ENCODE results near the gene C1orf105. TPM values are rescaled to one million over a fixed set of nuclear protein-coding genes. Genes with fewer than 3 reads are reported as not detected.

C1orf105 gene
- total and polyA plus RNA-seq, 9 donors, result not detected

- no peak for DNase-seq
- H3K4me3 ChIP-seq, result no peak overlapping the region
- no peaks in the 10 kb centered on the region for H3K36me3 ChIP-seq
- 94 to 96% (median 95%) methylated on average over 1 of the region's 1 CpG for WGBS, 3 donors
- no peak overlapping the region for H3K27ac ChIP-seq
- intact Hi-C loops (cut with DNase I), result no loop called here
- no peak for TF ChIP-seq CTCF (IDR thresholded peaks at IDR 0.05)
- no peak for TF ChIP-seq POLR2A (IDR thresholded peaks at IDR 0.05)
- no peak for TF ChIP-seq EP300 (IDR thresholded peaks at IDR 0.05)
- no peaks in the 10 kb centered on the region for H3K27me3 ChIP-seq
- no peaks in the 10 kb centered on the region for H3K4me1 ChIP-seq (ENCODE audit: insufficient read depth)
- no peaks in the 10 kb centered on the region for H3K9me3 ChIP-seq
Observed at GRCh38 chr1:172477741-172478140, 57.3 kb downstream of the C1orf105 start.

- intact Hi-C loops (cut with DNase I), result no loop called here
Observed at GRCh38 chr1:172478485-172478884, 58.0 kb downstream of the C1orf105 start.

GRCh38 chr1:172480431-172480830, 59.9 kb downstream of the C1orf105 start:
- TF ChIP-seq EP300 (IDR thresholded peaks at IDR 0.05) (no peak), POLR2A (IDR thresholded peaks at IDR 0.05) (no peak), CTCF (IDR thresholded peaks at IDR 0.05) (no peak)
- H3K4me1 ChIP-seq (ENCODE audit: insufficient read depth), result no peaks in the 10 kb centered on the region

More at GRCh38 chr1:172478485-172478884, 58.0 kb downstream of the C1orf105 start:
- no peak overlapping the region for H3K4me3 ChIP-seq
- no peaks in the 10 kb centered on the region for H3K36me3 ChIP-seq
- DNase-seq, result no peak
- no peaks in the 10 kb centered on the region for H3K27me3 ChIP-seq
- no peak overlapping the region for H3K27ac ChIP-seq
- no peaks in the 10 kb centered on the region for H3K9me3 ChIP-seq
- TF ChIP-seq POLR2A (IDR thresholded peaks at IDR 0.05) (no peak), EP300 (IDR thresholded peaks at IDR 0.05) (no peak), CTCF (IDR thresholded peaks at IDR 0.05) (no peak)
- no peaks in the 10 kb centered on the region for H3K4me1 ChIP-seq (ENCODE audit: insufficient read depth)

GRCh38 chr1:172482044-172482443, 61.6 kb downstream of the C1orf105 start:
- Histone ChIP-seq H3K36me3 (no peaks in the 10 kb centered on the region), H3K4me3 (no peak overlapping the region), H3K27me3 (no peaks in the 10 kb centered on the region), H3K9me3 (no peaks in the 10 kb centered on the region), H3K27ac (no peak overlapping the region), H3K4me1 (ENCODE audit: insufficient read depth) (no peaks in the 10 kb centered on the region)
- intact Hi-C loops (cut with DNase I), result no loop called here
- DNase-seq, result no peak
- 0 to 2% (median 0%) methylated on average over 1 of the region's 1 CpG for WGBS, 3 donors
- TF ChIP-seq EP300 (IDR thresholded peaks at IDR 0.05) (no peak), CTCF (IDR thresholded peaks at IDR 0.05) (no peak), POLR2A (IDR thresholded peaks at IDR 0.05) (no peak)

More at GRCh38 chr1:172480431-172480830, 59.9 kb downstream of the C1orf105 start:
- Histone ChIP-seq H3K4me3 (no peak overlapping the region), H3K27ac (no peak overlapping the region), H3K27me3 (no peaks in the 10 kb centered on the region), H3K36me3 (no peaks in the 10 kb centered on the region), H3K9me3 (no peaks in the 10 kb centered on the region)
- WGBS, 3 donors, result 71 to 76% (median 72%) methylated on average over 3 of the region's 3 CpGs
- intact Hi-C loops (cut with DNase I), result no loop called here
- DNase-seq, result no peak

- TF ChIP-seq POLR2A (IDR thresholded peaks at IDR 0.05), result no peak
- no peak for TF ChIP-seq EP300 (IDR thresholded peaks at IDR 0.05)
- TF ChIP-seq CTCF (IDR thresholded peaks at IDR 0.05), result no peak
- no peaks in the 10 kb centered on the region for H3K36me3 ChIP-seq
Observed at GRCh38 chr1:172483448-172483847, 63.0 kb downstream of the C1orf105 start.

More at GRCh38 chr1:172483448-172483847, 63.0 kb downstream of the C1orf105 start:
- Histone ChIP-seq H3K9me3 (no peaks in the 10 kb centered on the region), H3K4me3 (no peak overlapping the region), H3K27ac (no peak overlapping the region), H3K4me1 (ENCODE audit: insufficient read depth) (no peaks in the 10 kb centered on the region), H3K27me3 (no peaks in the 10 kb centered on the region)
- intact Hi-C loops (cut with DNase I), result no loop called here
- no peak for DNase-seq
